Measurements from ENCODE around the gene TIMP2. TPM values are rescaled to one million over a fixed set of nuclear protein-coding genes. Genes with fewer than 3 reads are reported as not detected.
A peak's percentile ranks its signal among the peaks of the same experiment; 100 is the strongest.

TIMP2 gene
- total and polyA plus RNA-seq, 2 of the 13 experiments (the other 11 are each of a cell fraction or from before 2014, with no cell fraction given), result 3.8 to 8.5 TPM

DNA sequence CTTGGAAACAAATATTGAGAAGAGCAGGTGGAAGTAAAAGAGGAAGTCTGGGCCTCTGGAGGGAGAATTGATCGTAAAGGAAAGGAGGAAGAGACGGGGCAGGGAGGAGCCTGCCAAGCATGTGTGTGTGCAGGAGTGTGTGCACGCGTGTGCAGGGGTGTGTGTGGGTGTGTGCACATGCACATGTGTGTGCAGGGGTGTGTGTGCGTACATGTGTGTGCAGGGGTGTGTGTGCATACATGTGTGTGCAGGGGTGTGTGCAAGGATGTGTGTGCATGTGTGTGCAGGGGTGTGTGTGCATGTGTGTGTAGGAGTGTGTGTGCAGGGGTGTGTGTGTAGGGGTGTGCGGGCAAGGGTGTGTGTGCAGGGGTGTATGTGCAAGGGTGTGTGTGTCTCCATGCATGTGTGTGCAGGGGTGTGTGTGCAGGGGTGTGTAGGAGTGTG is 32.2 kb downstream of the TIMP2 start:
- Histone ChIP-seq H3K36me3 (replicated peaks in 1 of 2; ENCODE audit: control insufficient read depth in 1 of 2, insufficient read depth in 2 of 2, low read length in 2 of 2) (no peaks in the 10 kb centered on the region; a peak in 2 of 5 replicates), H3K9ac (ENCODE audit: insufficient read depth, low read depth, low read length) (no peak overlapping the region), H3K27ac (ENCODE audit: extremely low read length, insufficient read depth, low read length) (no peak overlapping the region), H4K20me1 (ENCODE audit: insufficient read depth, low read length) (no peaks in the 10 kb centered on the region), H2AFZ (ENCODE audit: low read length) (no peak overlapping the region), H3K4me2 (ENCODE audit: low read depth, low read length) (no peak overlapping the region), H3K79me2 (ENCODE audit: insufficient read depth, low read length) (no peaks in the 10 kb centered on the region), H3K27me3 (ENCODE audit: control insufficient read depth in 1 of 2, insufficient read depth in 2 of 2, low read length in 2 of 2) (no peaks in the 10 kb centered on the region), H3K9me3 (ENCODE audit: low read length) (no peaks in the 10 kb centered on the region), H3K4me1 (ENCODE audit: insufficient read depth, low read length) (0 out of 2 replicates have a peak, but pooled peaks cover 6% of the 10 kb centered on the region), H3K4me3 (replicated peaks in 1 of 3; ENCODE audit: insufficient read depth in 1 of 3, low read depth in 2 of 3, low read length in 3 of 3) (no peak overlapping the region)
- in situ Hi-C loops (cut with HindIII; ENCODE audit: extremely low pct_ligation_motif_present, low pct_unique_long_range_greater_than_20kb) (no loop called here), intact Hi-C loops (cut with micrococcal nuclease; ENCODE audit: unreplicated experiment) (no loop called here)
- DNase-seq (ENCODE audit: low spot score) (no peak), ATAC-seq (no peak), FAIRE-seq (no peak)
- no TSS peak for BruUV-seq (replicated peaks)
- ChIA-PET CTCF (ENCODE audit: low intra/inter-chr PET ratio, low total read pairs) (no interaction called here), POLR2A (interaction anchor here (1.1 to 1.2 kb wide), 2 partner anchors 9 to 27 kb away, joined by 4 read pairs; no protein-coding TSS in a partner anchor)
- TF ChIP-seq FLYWCH1 (CRISPR knock-in tag; IDR thresholded peaks at IDR 0.05) (no peak), HNRNPLL (IDR thresholded peaks at IDR 0.05; ENCODE audit: low read depth, low read length, poor library complexity, severe bottlenecking) (peak; percentile 17), ZNF101 (CRISPR knock-in tag; IDR thresholded peaks at IDR 0.05; ENCODE audit: borderline replicate concordance, low read depth) (no peak), ZSCAN30 (CRISPR knock-in tag; IDR thresholded peaks at IDR 0.05) (no peak), ZSCAN25 (CRISPR knock-in tag; IDR thresholded peaks at IDR 0.05) (peak; percentile 91), CHD4 (IDR thresholded peaks at IDR 0.05; ENCODE audit: borderline replicate concordance, low read length) (no peak), ZNF282 (IDR thresholded peaks at IDR 0.05; ENCODE audit: partially characterized antibody) (peak; percentile 83)
- TF ChIP-seq, protein P1, sequence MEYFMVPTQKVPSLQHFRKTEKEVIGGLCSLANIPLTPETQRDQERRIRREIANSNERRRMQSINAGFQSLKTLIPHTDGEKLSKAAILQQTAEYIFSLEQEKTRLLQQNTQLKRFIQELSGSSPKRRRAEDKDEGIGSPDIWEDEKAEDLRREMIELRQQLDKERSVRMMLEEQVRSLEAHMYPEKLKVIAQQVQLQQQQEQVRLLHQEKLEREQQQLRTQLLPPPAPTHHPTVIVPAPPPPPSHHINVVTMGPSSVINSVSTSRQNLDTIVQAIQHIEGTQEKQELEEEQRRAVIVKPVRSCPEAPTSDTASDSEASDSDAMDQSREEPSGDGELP (IDR thresholded peaks at IDR 0.05; ENCODE audit: borderline replicate concordance, low read depth), result no peak
- TF ChIP-seq, protein P2, sequence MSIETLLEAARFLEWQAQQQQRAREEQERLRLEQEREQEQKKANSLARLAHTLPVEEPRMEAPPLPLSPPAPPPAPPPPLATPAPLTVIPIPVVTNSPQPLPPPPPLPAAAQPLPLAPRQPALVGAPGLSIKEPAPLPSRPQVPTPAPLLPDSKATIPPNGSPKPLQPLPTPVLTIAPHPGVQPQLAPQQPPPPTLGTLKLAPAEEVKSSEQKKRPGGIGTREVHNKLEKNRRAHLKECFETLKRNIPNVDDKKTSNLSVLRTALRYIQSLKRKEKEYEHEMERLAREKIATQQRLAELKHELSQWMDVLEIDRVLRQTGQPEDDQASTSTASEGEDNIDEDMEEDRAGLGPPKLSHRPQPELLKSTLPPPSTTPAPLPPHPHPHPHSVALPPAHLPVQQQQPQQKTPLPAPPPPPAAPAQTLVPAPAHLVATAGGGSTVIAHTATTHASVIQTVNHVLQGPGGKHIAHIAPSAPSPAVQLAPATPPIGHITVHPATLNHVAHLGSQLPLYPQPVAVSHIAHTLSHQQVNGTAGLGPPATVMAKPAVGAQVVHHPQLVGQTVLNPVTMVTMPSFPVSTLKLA (IDR thresholded peaks at IDR 0.05), result peak; percentile 86
- TF ChIP-seq, protein P3, sequence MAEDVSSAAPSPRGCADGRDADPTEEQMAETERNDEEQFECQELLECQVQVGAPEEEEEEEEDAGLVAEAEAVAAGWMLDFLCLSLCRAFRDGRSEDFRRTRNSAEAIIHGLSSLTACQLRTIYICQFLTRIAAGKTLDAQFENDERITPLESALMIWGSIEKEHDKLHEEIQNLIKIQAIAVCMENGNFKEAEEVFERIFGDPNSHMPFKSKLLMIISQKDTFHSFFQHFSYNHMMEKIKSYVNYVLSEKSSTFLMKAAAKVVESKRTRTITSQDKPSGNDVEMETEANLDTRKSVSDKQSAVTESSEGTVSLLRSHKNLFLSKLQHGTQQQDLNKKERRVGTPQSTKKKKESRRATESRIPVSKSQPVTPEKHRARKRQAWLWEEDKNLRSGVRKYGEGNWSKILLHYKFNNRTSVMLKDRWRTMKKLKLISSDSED (CRISPR knock-in tag; IDR thresholded peaks at IDR 0.05), result no peak
- 96% methylated on average over 6 of the region's 6 CpGs for WGBS (ENCODE audit: low lambda C conversion rate)
